Measurements from ENCODE around the gene CNTNAP2.

- TF ChIP-seq CTCF (IDR thresholded peaks at IDR 0.05) (no peak), POLR2A (IDR thresholded peaks at IDR 0.05) (no peak), EP300 (IDR thresholded peaks at IDR 0.05) (no peak), POLR2AphosphoS5 (IDR thresholded peaks at IDR 0.05) (no peak)
Observed at GRCh38 chr7:147052818-147053217, 936.2 kb downstream of the CNTNAP2 start.

Measured in suprapubic skin (tissue), 4 donors.